Tibial nerve (tissue), 4 donors: ENCODE results near the gene ESX1. TPM values are rescaled to one million over a fixed set of nuclear protein-coding genes. Genes with fewer than 3 reads are reported as not detected.
A peak's percentile ranks its signal among the peaks of the same experiment; 100 is the strongest.

Experiments
- DNase-seq, 2 donors: peaks; one replicate each; pipeline ENCODE4 v3.0.0-alpha.2; 2019; ENCODE audit warnings: low spot score in 2 of 2
- H3K27ac ChIP-seq, 4 donors: fragments of 200-600 bp; sonication (generic) in 3 of 4; one replicate each; pipeline ENCODE4 v1.5.1; 2017 to 2019; ENCODE audit warnings: mild to moderate bottlenecking in 1 of 4
- H3K27me3 ChIP-seq, 2 donors: fragments of 200-600 bp; sonication (generic) in 1 of 2; one replicate each; pipeline versions ENCODE4 v1.5.1 to v1.6.0; 2017 to 2019
- H3K36me3 ChIP-seq, 3 donors: fragments of 200-600 bp; sonication (generic); one replicate each; pipeline ENCODE4 v1.5.1; 2018 to 2019
- H3K4me1 ChIP-seq, 4 donors: fragments of 200-600 bp; sonication (generic) in 3 of 4; one replicate each; pipeline ENCODE4 v1.5.1; 2017 to 2019
- H3K4me3 ChIP-seq, 4 donors: fragments of 200-600 bp; sonication (generic) in 3 of 4; one replicate each; pipeline ENCODE4 v1.5.1; 2017 to 2019; ENCODE audit warnings: mild to moderate bottlenecking in 1 of 4, moderate library complexity in 1 of 4
- H3K9me3 ChIP-seq, 4 donors: fragments of 200-600 bp; sonication (generic) in 3 of 4; one replicate each; pipeline ENCODE4 v1.5.1; 2017 to 2019
- CTCF ChIP-seq, 5 experiments: fragments of 200-600 bp in 3 of 5; fragments of 450-650 bp in 2 of 5; sonication (generic) in 3 of 5; IDR thresholded peaks; one replicate each; pipeline ENCODE4 v1.5.1; 2016 to 2019; ENCODE audit warnings: antibody characterized with exemption in 5 of 5, mild to moderate bottlenecking in 3 of 5, moderate library complexity in 2 of 5
- EP300 ChIP-seq, 2 donors: sonication (generic); formaldehyde crosslinking; IDR thresholded peaks; one replicate each; pipeline ENCODE4 v1.6.1; 2017; ENCODE audit warnings: antibody characterized with exemption in 2 of 2, mild to moderate bottlenecking in 1 of 2
- POLR2A ChIP-seq, 2 donors: fragments of 450-650 bp; IDR thresholded peaks; one replicate each; pipeline ENCODE4 v1.6.1; 2017; ENCODE audit warnings: antibody characterized with exemption in 2 of 2, mild to moderate bottlenecking in 2 of 2, moderate library complexity in 2 of 2
- WGBS, 2 donors: methylation state at CpG; one replicate each; pipeline ENCODE4 v1.1.5; 2018; 5-methylcytosine and 5-hydroxymethylcytosine counted together
- total RNA-seq, 4 donors: library from RNA; depleted of rRNA; stranded (reverse); fragments of >200 nt; gene quantifications; one replicate each; pipeline ENCODE4 v1.1.0, GENCODE V29; 2016

The ESX1 gene
- total RNA-seq, 4 donors from 2014 or later = not detected

GRCh38 chrX:104284507-104284906 lies 29.8 kb upstream of the ESX1 start:
- DNase-seq = no peak
- H3K36me3 ChIP-seq = no peaks in the 10 kb centered on the region
- peaks cover 0 to 27% of the 10 kb centered on the region in 2 donors for H3K27me3 ChIP-seq
- H3K27ac ChIP-seq = no peak overlapping the region
- WGBS, 2 donors = 21 to 50% methylated on average over 1 to 2 of the region's 2 CpGs
- no peak overlapping the region for H3K4me3 ChIP-seq
- TF ChIP-seq EP300 (IDR thresholded peaks at IDR 0.05) (no peak), POLR2A (IDR thresholded peaks at IDR 0.05) (no peak), CTCF (IDR thresholded peaks at IDR 0.05) (no peak)
- no peaks in the 10 kb centered on the region for H3K4me1 ChIP-seq
- no peaks in the 10 kb centered on the region for H3K9me3 ChIP-seq

- 18 to 43% methylated on average over 9 of the region's 9 CpGs for WGBS, 2 donors
- H3K36me3 ChIP-seq = no peaks in the 10 kb centered on the region
- H3K4me1 ChIP-seq = no peaks in the 10 kb centered on the region
- peaks cover 0 to 24% of the 10 kb centered on the region in 2 donors for H3K27me3 ChIP-seq
- no peaks in the 10 kb centered on the region for H3K9me3 ChIP-seq
- DNase-seq = no peak
- no peak for TF ChIP-seq EP300 (IDR thresholded peaks at IDR 0.05)
- no peak for TF ChIP-seq CTCF (IDR thresholded peaks at IDR 0.05)
- no peak for TF ChIP-seq POLR2A (IDR thresholded peaks at IDR 0.05)
- H3K27ac ChIP-seq = no peak overlapping the region
- H3K4me3 ChIP-seq = no peak overlapping the region
Measured at GRCh38 chrX:104282166-104282725, 27.5 kb upstream of the ESX1 start.

DNA sequence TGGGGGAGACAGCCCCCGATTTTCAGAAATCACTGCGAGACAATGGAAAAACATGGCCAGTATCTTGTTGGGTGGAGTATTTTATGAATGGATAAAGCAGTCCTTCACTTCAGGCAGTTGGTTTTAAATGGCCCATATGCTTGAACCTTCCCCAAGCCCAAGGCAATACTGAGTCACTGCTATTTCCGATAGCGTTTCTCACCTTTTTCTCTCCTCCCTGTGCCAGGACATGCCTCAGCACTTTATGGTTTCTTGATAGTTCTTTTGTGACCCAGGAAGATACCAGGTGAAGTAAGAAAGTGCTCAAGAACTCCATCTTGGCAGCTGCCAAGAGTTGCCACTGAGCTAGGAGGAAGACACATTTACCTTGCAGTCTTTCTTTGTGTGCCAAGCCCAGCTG lies 26.8 kb upstream of the ESX1 start:
- DNase-seq = no peak
- Histone ChIP-seq H3K9me3 (no peaks in the 10 kb centered on the region), H3K36me3 (no peaks in the 10 kb centered on the region), H3K27me3 (peaks cover 0 to 26% of the 10 kb centered on the region in 2 donors), H3K4me3 (no peak overlapping the region), H3K4me1 (no peaks in the 10 kb centered on the region), H3K27ac (no peak overlapping the region)
- WGBS, 2 donors = 85 to 94% methylated on average over 4 of the region's 4 CpGs
- TF ChIP-seq POLR2A (IDR thresholded peaks at IDR 0.05) = no peak
- TF ChIP-seq EP300 (IDR thresholded peaks at IDR 0.05) = no peak
- TF ChIP-seq CTCF (IDR thresholded peaks at IDR 0.05) = no peak

- TF ChIP-seq POLR2A (IDR thresholded peaks at IDR 0.05) = no peak
- TF ChIP-seq EP300 (IDR thresholded peaks at IDR 0.05) = no peak
- no peak for TF ChIP-seq CTCF (IDR thresholded peaks at IDR 0.05)
- Histone ChIP-seq H3K4me3 (no peak overlapping the region), H3K27me3 (peaks cover 0 to 27% of the 10 kb centered on the region in 2 donors), H3K27ac (no peak overlapping the region), H3K4me1 (no peaks in the 10 kb centered on the region), H3K9me3 (no peaks in the 10 kb centered on the region), H3K36me3 (no peaks in the 10 kb centered on the region)
- no peak for DNase-seq
- WGBS, 2 donors = 74 to 85% methylated on average over 5 of the region's 5 CpGs
Measured at GRCh38 chrX:104280609-104281008, 25.9 kb upstream of the ESX1 start.

DNA sequence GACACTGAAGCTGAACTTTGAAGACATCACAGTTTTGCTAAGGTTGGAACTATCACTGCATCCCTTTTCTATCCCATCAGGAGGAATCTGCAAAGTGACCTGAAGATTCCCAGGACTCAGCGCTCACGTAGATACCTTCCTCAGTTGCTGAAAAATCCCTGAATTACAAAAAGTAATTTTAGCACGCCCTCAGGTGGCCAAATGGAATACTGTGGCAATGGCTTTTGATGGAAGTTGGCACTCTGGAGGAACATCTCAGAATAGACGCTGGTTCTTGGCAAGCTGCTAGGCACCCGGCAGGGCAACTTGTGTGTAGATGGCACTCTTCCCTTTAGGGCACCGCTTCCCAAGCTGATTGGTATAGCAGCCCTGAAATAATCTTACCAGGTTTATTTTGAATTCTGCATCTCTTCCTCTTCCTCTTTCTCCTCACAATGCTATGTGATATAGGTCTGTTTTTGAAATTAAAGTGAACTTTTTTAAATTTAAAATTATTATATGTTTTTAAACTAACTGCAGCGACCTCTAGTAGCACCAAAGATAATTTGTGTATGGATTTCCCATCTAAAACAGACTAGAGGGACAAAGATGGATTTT lies 16.3 kb upstream of the ESX1 start:
- TF ChIP-seq CTCF (IDR thresholded peaks at IDR 0.05) (peak; percentile 33 to 56 (median 40)), POLR2A (IDR thresholded peaks at IDR 0.05) (no peak)
- Histone ChIP-seq H3K4me3 (peak overlapping the region in 1 of 4 donors; percentile 33), H3K36me3 (no peaks in the 10 kb centered on the region), H3K4me1 (no peaks in the 10 kb centered on the region), H3K9me3 (no peaks in the 10 kb centered on the region), H3K27me3 (peaks cover 0 to 42% of the 10 kb centered on the region in 2 donors), H3K27ac (no peak overlapping the region)
- WGBS, 2 donors = 0 to 11% methylated on average over 6 to 7 of the region's 7 CpGs
- peak; percentile 8 to 13 for DNase-seq
